ENCODE data around the gene DNAJC1.

GRCh38 chr10:21870849-21871248 lies 132.7 kb downstream of the DNAJC1 start:
- TF ChIP-seq CTCF (IDR thresholded peaks at IDR 0.05; ENCODE audit: low read depth, low read length, poor library complexity, severe bottlenecking) (no peak), EZH2phosphoT487 (IDR thresholded peaks at IDR 0.05; ENCODE audit: borderline replicate concordance, low read length) (no peak)
